Measurements from ENCODE around the gene PECR.

Gene PECR

DNA sequence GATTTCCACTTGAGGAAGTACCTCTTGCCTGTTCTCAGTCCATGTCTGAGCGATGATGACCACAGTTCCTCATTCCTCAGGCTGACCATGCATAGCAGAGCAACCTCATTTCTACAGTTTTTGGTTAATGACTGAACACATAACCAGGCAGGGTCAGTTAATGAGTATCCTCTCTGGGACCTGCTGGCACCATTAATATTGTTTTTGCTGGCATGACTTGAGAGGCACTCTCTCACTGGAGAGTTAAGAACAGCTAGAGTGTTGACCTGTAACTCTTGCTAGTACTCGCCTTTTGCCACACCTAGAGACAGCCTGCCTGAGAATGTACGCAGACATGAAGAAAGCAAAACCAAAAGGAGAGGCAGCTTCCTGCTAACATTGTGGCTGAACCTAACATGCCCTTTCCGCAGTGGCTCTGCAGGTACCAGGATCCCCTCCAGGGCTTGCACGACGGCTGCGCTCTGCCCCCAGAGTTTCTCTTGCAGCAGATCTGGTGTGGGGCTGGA, 23.9 kb downstream of the PECR start:
- Histone ChIP-seq H3K9ac (ENCODE audit: low read length) (no peak overlapping the region), H3K36me3 (ENCODE audit: control insufficient read depth, insufficient read depth, low read length) (no peaks in the 10 kb centered on the region), H3K4me3 (ENCODE audit: low read length) (peak overlapping the region; percentile 11), H3K27me3 (ENCODE audit: control insufficient read depth, insufficient read depth, low read length) (no peaks in the 10 kb centered on the region), H3K27ac (ENCODE audit: low read depth, low read length) (no peak overlapping the region), H3K4me1 (ENCODE audit: control insufficient read depth, insufficient read depth, low read length) (no peaks in the 10 kb centered on the region)

DNA sequence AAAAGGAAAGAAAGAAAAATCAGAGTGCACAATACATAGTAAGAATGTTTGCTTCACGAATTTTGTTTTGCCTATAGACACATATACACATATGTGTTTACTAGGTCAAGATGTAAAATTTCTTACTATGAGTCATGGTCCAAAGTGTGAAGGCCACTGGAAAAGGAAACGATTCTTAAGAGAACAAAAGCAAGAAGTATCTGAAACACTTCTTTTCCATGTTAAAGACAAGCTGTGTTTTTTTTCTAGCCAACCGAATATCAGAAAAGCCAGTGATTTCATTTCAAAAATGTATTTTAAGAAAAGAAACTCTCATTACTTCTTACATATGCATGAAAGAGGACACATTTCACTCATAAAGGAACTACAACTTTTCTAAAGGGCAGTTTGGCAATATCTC, 24.9 kb downstream of the PECR start:
- Histone ChIP-seq H3K9ac (ENCODE audit: low read length) (no peak overlapping the region), H3K36me3 (ENCODE audit: control insufficient read depth, insufficient read depth, low read length) (no peaks in the 10 kb centered on the region), H3K4me1 (ENCODE audit: control insufficient read depth, insufficient read depth, low read length) (no peaks in the 10 kb centered on the region), H3K27me3 (ENCODE audit: control insufficient read depth, insufficient read depth, low read length) (no peaks in the 10 kb centered on the region), H3K27ac (ENCODE audit: low read depth, low read length) (no peak overlapping the region), H3K4me3 (ENCODE audit: low read length) (no peak overlapping the region)

GRCh38 chr2:216055680-216056079, 25.9 kb downstream of the PECR start:
- no peak overlapping the region for H3K27ac ChIP-seq (ENCODE audit: low read depth, low read length)
- H3K9ac ChIP-seq (ENCODE audit: low read length), result no peak overlapping the region
- H3K27me3 ChIP-seq (ENCODE audit: control insufficient read depth, insufficient read depth, low read length), result no peaks in the 10 kb centered on the region
- no peaks in the 10 kb centered on the region for H3K4me1 ChIP-seq (ENCODE audit: control insufficient read depth, insufficient read depth, low read length)
- no peaks in the 10 kb centered on the region for H3K36me3 ChIP-seq (ENCODE audit: control insufficient read depth, insufficient read depth, low read length)
- no peak overlapping the region for H3K4me3 ChIP-seq (ENCODE audit: low read length)

GRCh38 chr2:216052420-216052819, 29.2 kb downstream of the PECR start:
- Histone ChIP-seq H3K36me3 (ENCODE audit: control insufficient read depth, insufficient read depth, low read length) (no peaks in the 10 kb centered on the region), H3K4me1 (ENCODE audit: control insufficient read depth, insufficient read depth, low read length) (no peaks in the 10 kb centered on the region), H3K27me3 (ENCODE audit: control insufficient read depth, insufficient read depth, low read length) (no peaks in the 10 kb centered on the region), H3K27ac (ENCODE audit: low read depth, low read length) (no peak overlapping the region), H3K9ac (ENCODE audit: low read length) (no peak overlapping the region), H3K4me3 (ENCODE audit: low read length) (no peak overlapping the region)

GRCh38 chr2:216051350-216051749, 30.3 kb downstream of the PECR start:
- no peaks in the 10 kb centered on the region for H3K4me1 ChIP-seq (ENCODE audit: control insufficient read depth, insufficient read depth, low read length)
- H3K27ac ChIP-seq (ENCODE audit: low read depth, low read length), result no peak overlapping the region
- H3K36me3 ChIP-seq (ENCODE audit: control insufficient read depth, insufficient read depth, low read length), result no peaks in the 10 kb centered on the region
- no peak overlapping the region for H3K9ac ChIP-seq (ENCODE audit: low read length)
- no peak overlapping the region for H3K4me3 ChIP-seq (ENCODE audit: low read length)
- H3K27me3 ChIP-seq (ENCODE audit: control insufficient read depth, insufficient read depth, low read length), result no peaks in the 10 kb centered on the region

- Histone ChIP-seq H3K4me3 (ENCODE audit: low read length) (no peak overlapping the region), H3K9ac (ENCODE audit: low read length) (no peak overlapping the region), H3K36me3 (ENCODE audit: control insufficient read depth, insufficient read depth, low read length) (no peaks in the 10 kb centered on the region), H3K27ac (ENCODE audit: low read depth, low read length) (no peak overlapping the region), H3K27me3 (ENCODE audit: control insufficient read depth, insufficient read depth, low read length) (no peaks in the 10 kb centered on the region), H3K4me1 (ENCODE audit: control insufficient read depth, insufficient read depth, low read length) (no peaks in the 10 kb centered on the region)
Measured at GRCh38 chr2:216049452-216049851, 32.2 kb downstream of the PECR start.

DNA sequence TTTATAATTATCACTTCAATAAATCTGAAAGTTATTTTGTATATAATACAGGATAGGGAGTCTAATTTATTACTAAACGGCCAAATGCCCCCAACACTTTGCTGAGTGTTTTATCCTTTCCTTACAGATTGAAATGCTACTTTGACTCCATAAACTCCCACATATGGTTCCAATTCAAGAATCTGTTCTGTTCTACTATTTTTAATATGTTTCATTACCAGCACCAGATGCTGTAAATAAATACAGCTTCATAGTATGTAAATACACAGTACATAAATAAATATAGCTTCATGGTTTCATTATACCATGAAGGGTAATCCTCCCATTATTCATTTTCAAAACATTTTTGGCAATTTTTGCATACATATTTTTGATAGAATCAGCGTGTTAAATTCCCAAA, 34.2 kb downstream of the PECR start:
- Histone ChIP-seq H3K9ac (ENCODE audit: low read length) (no peak overlapping the region), H3K27me3 (ENCODE audit: control insufficient read depth, insufficient read depth, low read length) (no peaks in the 10 kb centered on the region), H3K27ac (ENCODE audit: low read depth, low read length) (no peak overlapping the region), H3K36me3 (ENCODE audit: control insufficient read depth, insufficient read depth, low read length) (peaks cover 6% of the 10 kb centered on the region), H3K4me1 (ENCODE audit: control insufficient read depth, insufficient read depth, low read length) (no peaks in the 10 kb centered on the region), H3K4me3 (ENCODE audit: low read length) (no peak overlapping the region)

GRCh38 chr2:216044883-216045486, 36.6 kb downstream of the PECR start:
- no peaks in the 10 kb centered on the region for H3K4me1 ChIP-seq (ENCODE audit: control insufficient read depth, insufficient read depth, low read length)
- H3K9ac ChIP-seq (ENCODE audit: low read length), result no peak overlapping the region
- no peaks in the 10 kb centered on the region for H3K27me3 ChIP-seq (ENCODE audit: control insufficient read depth, insufficient read depth, low read length)
- H3K4me3 ChIP-seq (ENCODE audit: low read length), result no peak overlapping the region
- peaks cover 6% of the 10 kb centered on the region for H3K36me3 ChIP-seq (ENCODE audit: control insufficient read depth, insufficient read depth, low read length)
- H3K27ac ChIP-seq (ENCODE audit: low read depth, low read length), result no peak overlapping the region

DNA sequence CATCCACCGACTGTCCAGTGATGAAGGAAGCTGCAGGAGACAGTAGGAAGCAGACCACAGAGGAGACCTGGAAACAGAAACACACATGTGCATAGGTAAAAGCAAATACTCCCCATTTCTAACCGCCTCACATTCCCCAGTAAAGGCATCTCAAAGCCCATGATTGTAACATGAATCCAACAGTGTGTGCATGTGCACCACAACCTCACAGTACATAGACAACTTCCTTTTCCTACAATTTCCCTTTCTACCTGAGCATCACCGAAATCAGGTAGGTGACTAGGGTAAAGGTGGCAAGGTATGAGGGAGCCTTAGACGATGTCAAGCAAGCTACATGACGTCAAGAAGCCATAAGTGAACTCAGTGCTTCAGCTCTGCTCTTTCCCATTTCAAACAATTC, 37.7 kb downstream of the PECR start:
- Histone ChIP-seq H3K4me3 (ENCODE audit: low read length) (no peak overlapping the region), H3K9ac (ENCODE audit: low read length) (no peak overlapping the region), H3K36me3 (ENCODE audit: control insufficient read depth, insufficient read depth, low read length) (peaks cover 6% of the 10 kb centered on the region), H3K27me3 (ENCODE audit: control insufficient read depth, insufficient read depth, low read length) (no peaks in the 10 kb centered on the region), H3K4me1 (ENCODE audit: control insufficient read depth, insufficient read depth, low read length) (no peaks in the 10 kb centered on the region), H3K27ac (ENCODE audit: low read depth, low read length) (no peak overlapping the region)

GRCh38 chr2:216041438-216041837, 40.2 kb downstream of the PECR start:
- Histone ChIP-seq H3K27ac (ENCODE audit: low read depth, low read length) (no peak overlapping the region), H3K27me3 (ENCODE audit: control insufficient read depth, insufficient read depth, low read length) (no peaks in the 10 kb centered on the region), H3K36me3 (ENCODE audit: control insufficient read depth, insufficient read depth, low read length) (peaks cover 9% of the 10 kb centered on the region), H3K4me1 (ENCODE audit: control insufficient read depth, insufficient read depth, low read length) (no peaks in the 10 kb centered on the region), H3K4me3 (ENCODE audit: low read length) (no peak overlapping the region), H3K9ac (ENCODE audit: low read length) (no peak overlapping the region)

DNA sequence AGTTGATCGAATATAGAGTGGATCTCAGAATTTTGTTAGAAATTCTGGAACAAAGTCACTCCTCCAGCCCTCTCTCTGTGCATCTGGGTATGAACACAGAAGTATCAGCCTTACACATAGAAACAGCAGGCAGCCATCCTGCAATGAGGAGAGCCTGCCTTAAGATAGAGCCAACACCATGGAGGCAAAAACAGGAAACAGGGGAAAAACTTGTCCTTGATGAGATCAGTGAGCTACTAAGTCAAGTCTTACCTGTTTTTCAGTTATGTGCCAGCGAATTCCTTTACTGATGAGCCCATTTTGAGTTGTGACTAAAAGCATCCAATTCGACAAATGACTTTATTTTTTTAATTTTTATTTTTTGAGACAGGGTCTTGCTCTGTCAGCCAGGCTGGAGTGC, 41.7 kb downstream of the PECR start:
- Histone ChIP-seq H3K36me3 (ENCODE audit: control insufficient read depth, insufficient read depth, low read length) (peaks cover 9% of the 10 kb centered on the region), H3K27ac (ENCODE audit: low read depth, low read length) (no peak overlapping the region), H3K4me3 (ENCODE audit: low read length) (no peak overlapping the region), H3K9ac (ENCODE audit: low read length) (no peak overlapping the region), H3K4me1 (ENCODE audit: control insufficient read depth, insufficient read depth, low read length) (no peaks in the 10 kb centered on the region), H3K27me3 (ENCODE audit: control insufficient read depth, insufficient read depth, low read length) (no peaks in the 10 kb centered on the region)

DNA sequence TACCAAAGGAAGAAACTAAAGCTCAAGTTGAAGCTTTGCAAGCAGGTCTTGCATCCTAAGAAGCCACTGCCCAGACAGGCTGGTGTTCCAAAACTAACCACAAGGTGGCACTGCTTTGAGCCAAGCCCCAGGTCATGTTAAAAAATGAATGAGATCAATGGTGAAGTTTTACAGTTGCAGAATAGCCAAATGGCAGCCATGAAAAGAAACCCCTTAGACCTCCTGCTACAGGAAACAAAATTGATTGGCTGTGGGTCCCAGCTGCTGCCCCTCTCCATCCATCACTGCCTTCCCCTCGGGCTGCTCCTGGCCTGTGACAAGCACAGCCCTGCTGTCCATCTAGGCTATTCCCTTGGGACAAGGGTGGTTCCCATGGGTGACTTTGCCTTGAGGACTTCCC, 47.5 kb downstream of the PECR start:
- Histone ChIP-seq H3K4me3 (ENCODE audit: low read length) (no peak overlapping the region), H3K27me3 (ENCODE audit: control insufficient read depth, insufficient read depth, low read length) (no peaks in the 10 kb centered on the region)

GRCh38 chr2:216033403-216033802, 48.2 kb downstream of the PECR start:
- Histone ChIP-seq H3K4me1 (ENCODE audit: control insufficient read depth, insufficient read depth, low read length) (no peaks in the 10 kb centered on the region), H3K4me3 (ENCODE audit: low read length) (no peak overlapping the region), H3K27me3 (ENCODE audit: control insufficient read depth, insufficient read depth, low read length) (no peaks in the 10 kb centered on the region), H3K36me3 (ENCODE audit: control insufficient read depth, insufficient read depth, low read length) (peaks cover 3% of the 10 kb centered on the region), H3K9ac (ENCODE audit: low read length) (no peak overlapping the region), H3K27ac (ENCODE audit: low read depth, low read length) (no peak overlapping the region)

More for the DNA sequence above, 47.5 kb downstream of the PECR start:
- peaks cover 3% of the 10 kb centered on the region for H3K36me3 ChIP-seq (ENCODE audit: control insufficient read depth, insufficient read depth, low read length)
- H3K4me1 ChIP-seq (ENCODE audit: control insufficient read depth, insufficient read depth, low read length), result no peaks in the 10 kb centered on the region
- no peak overlapping the region for H3K9ac ChIP-seq (ENCODE audit: low read length)
- no peak overlapping the region for H3K27ac ChIP-seq (ENCODE audit: low read depth, low read length)

All from rectal smooth muscle tissue (tissue), 1 donor.